Chondrocyte (in vitro differentiated cells): ENCODE data around the gene CERK. TPM values are rescaled to one million over a fixed set of nuclear protein-coding genes. Genes with fewer than 3 reads are reported as not detected.

Source experiments
- DNase-seq: peaks from one replicate; pipeline ENCODE4 v3.0.0; 2021; ENCODE audit warnings: mixed read lengths, low spot score
- H3K27ac Mint-ChIP-seq: one replicate; pipeline ENCODE4 v1.8.0; 2021; ENCODE audit warnings: mild to moderate bottlenecking, moderate library complexity, mixed read lengths; ENCODE audit not compliant: unreplicated experiment
- H3K27me3 Mint-ChIP-seq: 2 replicates; pipeline ENCODE4 v1.8.0; 2021; ENCODE audit warnings: low read depth, mixed read lengths
- H3K36me3 Mint-ChIP-seq: 2 replicates; pipeline ENCODE4 v1.8.0; 2021; ENCODE audit warnings: low read depth, mixed read lengths
- H3K4me1 Mint-ChIP-seq: 2 replicates; pipeline ENCODE4 v1.8.0; 2021; ENCODE audit warnings: low read depth, mild to moderate bottlenecking, mixed read lengths
- H3K4me3 Mint-ChIP-seq: one replicate; pipeline ENCODE4 v1.8.0; 2021; ENCODE audit warnings: mild to moderate bottlenecking, moderate library complexity, mixed read lengths; ENCODE audit not compliant: unreplicated experiment
- H3K9me3 Mint-ChIP-seq: 2 replicates; pipeline ENCODE4 v1.8.0; 2021; ENCODE audit warnings: low read depth, mixed read lengths
- total RNA-seq: library from RNA; stranded (reverse); gene quantifications from 3 replicates; pipeline ENCODE4 v1.2.1, GENCODE V29; 2021
- TF ChIP-seq, protein P1 (sequence below): fragments of 200-600 bp; sonication (generic); IDR thresholded peaks from 2 replicates; pipeline ENCODE4 v1.5.0; 2021; ENCODE audit warnings: antibody characterized with exemption, mild to moderate bottlenecking, moderate library complexity

The CERK gene
- total RNA-seq, 1 donor from 2014 or later: 28.8 TPM

DNA sequence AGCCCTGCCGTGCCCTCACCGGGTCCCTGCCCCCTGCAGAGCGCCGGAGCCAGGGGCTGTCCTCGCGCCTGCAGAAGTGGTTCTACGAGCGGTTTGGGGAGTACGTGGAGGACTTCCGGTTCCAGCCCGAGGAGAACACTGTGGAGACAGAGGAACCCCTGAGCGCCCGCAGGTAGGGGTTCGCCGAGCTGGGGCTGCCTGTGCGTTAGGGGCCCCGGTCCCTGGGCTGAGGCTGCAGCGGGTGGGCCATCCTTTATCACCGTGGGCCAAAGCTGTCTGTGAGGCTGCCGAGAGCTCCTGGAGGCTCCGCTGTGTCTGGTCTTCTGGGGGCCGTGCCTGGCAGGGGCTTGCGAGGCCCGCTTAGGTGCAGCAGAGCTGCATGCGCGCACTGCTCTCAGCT is 75.1 kb downstream of the CERK start:
- Mint-ChIP-seq H3K27ac (no peak overlapping the region), H3K4me3 (no peak overlapping the region), H3K36me3 (peaks cover 5% of the 10 kb centered on the region), H3K27me3 (no peaks in the 10 kb centered on the region), H3K9me3 (no peaks in the 10 kb centered on the region), H3K4me1 (no peaks in the 10 kb centered on the region)
- TF ChIP-seq, protein P1, sequence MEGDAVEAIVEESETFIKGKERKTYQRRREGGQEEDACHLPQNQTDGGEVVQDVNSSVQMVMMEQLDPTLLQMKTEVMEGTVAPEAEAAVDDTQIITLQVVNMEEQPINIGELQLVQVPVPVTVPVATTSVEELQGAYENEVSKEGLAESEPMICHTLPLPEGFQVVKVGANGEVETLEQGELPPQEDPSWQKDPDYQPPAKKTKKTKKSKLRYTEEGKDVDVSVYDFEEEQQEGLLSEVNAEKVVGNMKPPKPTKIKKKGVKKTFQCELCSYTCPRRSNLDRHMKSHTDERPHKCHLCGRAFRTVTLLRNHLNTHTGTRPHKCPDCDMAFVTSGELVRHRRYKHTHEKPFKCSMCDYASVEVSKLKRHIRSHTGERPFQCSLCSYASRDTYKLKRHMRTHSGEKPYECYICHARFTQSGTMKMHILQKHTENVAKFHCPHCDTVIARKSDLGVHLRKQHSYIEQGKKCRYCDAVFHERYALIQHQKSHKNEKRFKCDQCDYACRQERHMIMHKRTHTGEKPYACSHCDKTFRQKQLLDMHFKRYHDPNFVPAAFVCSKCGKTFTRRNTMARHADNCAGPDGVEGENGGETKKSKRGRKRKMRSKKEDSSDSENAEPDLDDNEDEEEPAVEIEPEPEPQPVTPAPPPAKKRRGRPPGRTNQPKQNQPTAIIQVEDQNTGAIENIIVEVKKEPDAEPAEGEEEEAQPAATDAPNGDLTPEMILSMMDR: no peak
- no peak for DNase-seq

DNA sequence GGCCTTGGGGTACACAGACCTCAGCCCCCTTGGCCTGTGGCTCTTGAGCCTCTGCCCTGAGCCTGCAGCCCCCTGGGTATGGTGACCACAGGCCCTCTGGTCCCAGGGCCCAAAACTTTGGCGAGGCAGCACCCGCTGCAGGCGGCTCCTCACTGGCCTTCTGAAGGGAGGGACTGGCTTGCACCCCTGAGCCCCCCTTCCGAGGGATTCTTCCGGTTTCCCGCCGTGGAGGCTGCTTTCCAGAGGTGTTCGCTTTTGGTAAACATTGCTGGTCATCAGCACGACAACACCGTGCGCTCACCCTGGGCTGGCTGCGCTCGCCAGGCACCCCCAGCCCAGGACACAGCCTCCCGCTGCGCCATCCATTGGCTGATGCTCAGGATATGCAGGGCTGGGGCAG is 75.8 kb downstream of the CERK start:
- Mint-ChIP-seq H3K9me3 (no peaks in the 10 kb centered on the region), H3K4me1 (no peaks in the 10 kb centered on the region), H3K36me3 (peaks cover 3% of the 10 kb centered on the region), H3K27me3 (no peaks in the 10 kb centered on the region), H3K4me3 (no peak overlapping the region), H3K27ac (no peak overlapping the region)
- no peak for DNase-seq
- TF ChIP-seq, protein P1: no peak

DNA sequence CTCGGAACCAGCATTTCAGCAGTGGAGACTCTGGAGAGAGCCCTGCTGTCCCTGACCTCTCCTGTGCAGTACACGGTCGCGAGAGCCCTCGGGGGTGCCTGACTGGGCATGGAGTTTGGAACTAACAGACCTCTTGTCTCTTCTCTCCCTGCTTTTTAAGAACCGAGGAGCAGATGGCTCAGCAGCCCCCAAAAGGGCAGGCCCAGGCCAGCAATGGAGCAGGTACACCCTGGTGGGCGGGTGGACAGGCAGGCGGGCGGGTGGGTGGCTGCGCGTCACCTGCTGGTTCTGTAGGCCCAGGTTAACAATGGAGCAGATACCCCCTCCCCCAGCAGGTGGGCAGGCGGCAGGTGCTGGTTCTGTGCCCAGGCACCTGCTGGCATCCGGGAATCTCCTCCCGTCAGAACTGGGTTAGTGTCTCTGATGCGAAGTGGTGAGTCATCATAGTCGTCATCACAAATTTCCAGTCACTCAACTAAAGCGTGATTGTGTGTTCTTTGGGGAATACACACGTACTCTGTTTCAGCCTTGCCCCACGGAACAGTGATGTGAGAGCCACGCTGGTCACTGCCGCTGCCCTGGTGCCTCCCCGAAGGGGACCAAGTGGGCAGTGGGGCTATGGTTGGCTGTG is 76.7 kb downstream of the CERK start:
- Mint-ChIP-seq H3K27ac (no peak overlapping the region), H3K4me1 (no peaks in the 10 kb centered on the region), H3K4me3 (no peak overlapping the region), H3K27me3 (no peaks in the 10 kb centered on the region), H3K36me3 (peaks cover 2% of the 10 kb centered on the region), H3K9me3 (no peaks in the 10 kb centered on the region)
- no peak for DNase-seq
- TF ChIP-seq, protein P1: no peak

DNA sequence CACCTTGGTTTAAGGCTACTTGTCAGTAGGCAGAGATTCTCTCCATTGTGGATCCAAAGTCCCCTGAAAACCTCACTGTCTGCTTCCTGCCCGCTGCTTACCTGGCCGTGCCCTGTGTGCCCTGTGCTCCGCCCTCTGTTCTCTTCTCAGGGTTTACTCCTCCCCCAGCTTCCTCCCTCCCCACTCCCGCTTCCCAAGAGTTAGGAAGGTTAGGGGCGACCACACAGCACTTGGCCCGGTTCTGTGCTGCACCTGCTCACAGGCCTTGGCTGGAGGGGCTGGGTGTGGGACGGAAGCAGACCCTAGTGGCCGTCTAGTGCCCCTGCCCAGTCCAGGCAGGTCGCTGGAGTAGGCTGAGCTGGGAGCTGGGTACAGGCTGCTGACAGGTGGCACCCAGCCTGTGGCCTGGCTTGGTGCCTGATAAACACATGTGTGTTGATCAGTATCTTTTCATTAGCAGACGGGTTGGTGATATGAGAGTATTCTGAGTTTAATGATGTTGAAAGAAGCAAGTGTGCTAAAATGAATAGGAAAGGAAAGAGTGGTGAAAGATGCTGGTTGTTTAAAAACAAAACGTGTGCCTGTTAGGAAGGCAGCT is 77.3 kb downstream of the CERK start:
- Mint-ChIP-seq H3K9me3 (no peaks in the 10 kb centered on the region), H3K4me3 (no peak overlapping the region), H3K4me1 (no peaks in the 10 kb centered on the region), H3K27ac (no peak overlapping the region), H3K27me3 (no peaks in the 10 kb centered on the region), H3K36me3 (peaks cover 2% of the 10 kb centered on the region)
- TF ChIP-seq, protein P1: no peak
- no peak for DNase-seq

DNA sequence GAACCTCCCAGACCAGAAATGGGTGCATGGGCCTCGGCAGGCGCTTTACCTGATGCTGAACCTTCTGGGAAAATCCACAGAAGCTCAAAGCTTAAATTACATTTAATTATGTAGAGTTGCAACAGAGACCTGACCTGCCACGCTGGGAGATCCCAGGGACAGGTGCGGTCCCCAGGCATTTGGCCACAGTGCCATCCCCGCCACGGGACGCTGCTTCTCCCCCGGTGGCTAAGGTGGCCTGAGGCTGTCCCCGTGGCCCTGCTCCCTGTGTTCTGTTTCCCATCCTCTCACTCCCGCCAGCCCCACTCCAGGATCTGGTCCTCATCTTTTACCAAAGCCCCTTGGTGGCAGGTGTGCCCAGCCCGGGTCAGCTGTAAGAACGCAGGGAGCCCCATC is 78.3 kb downstream of the CERK start:
- H3K9me3 Mint-ChIP-seq: no peaks in the 10 kb centered on the region
- H3K36me3 Mint-ChIP-seq: peaks cover 2% of the 10 kb centered on the region
- H3K27ac Mint-ChIP-seq: no peak overlapping the region
- DNase-seq: no peak
- TF ChIP-seq, protein P1: no peak
- no peak overlapping the region for H3K4me3 Mint-ChIP-seq
- no peaks in the 10 kb centered on the region for H3K4me1 Mint-ChIP-seq
- no peaks in the 10 kb centered on the region for H3K27me3 Mint-ChIP-seq
